Right ventricle myocardium inferior (tissue), 1 donor: ENCODE measurements around the gene ZBTB17. TPM values are rescaled to one million over a fixed set of nuclear protein-coding genes. Genes with fewer than 3 reads are reported as not detected.

ENCODE experiments used
- ATAC-seq: fragments of 200-7000 bp; cut with Tn5 transposase; one replicate; pipeline ENCODE4 v1.9.1; 2020; ENCODE audit warnings: mild to moderate bottlenecking, moderate library complexity
- DNase-seq: peaks from one replicate; pipeline ENCODE4 v3.0.0; 2021; ENCODE audit errors: missing footprints
- intact Hi-C: fragments of 100-400 bp; cut with DNase I; formaldehyde crosslinking; loops from one replicate; pipeline ENCODE4 v1.11.0; 2022
- total RNA-seq: library from RNA; stranded (reverse); fragmentation: NEBNext Ultra II Directional; extraction: Animal tissue kit (Norgen Biotek cat#: 25700); gene quantifications from one replicate; pipeline ENCODE4 v1.2.1, GENCODE V29; 2021
- donor health status: DM: no; HTN: yes; CAD: no; lungs with severe emphysema.

Gene ZBTB17
- total RNA-seq, 1 donor from 2014 or later, result 23.4 TPM

GRCh38 chr1:15952317-15953258 lies 23.3 kb downstream of the ZBTB17 start:
- intact Hi-C loops, result no loop called here
- ATAC-seq, result no peak
- no peak for DNase-seq

- no peak for ATAC-seq
- intact Hi-C loops, result no loop called here
- DNase-seq, result no peak
Observed at GRCh38 chr1:15951341-15952153, 24.4 kb downstream of the ZBTB17 start.

- ATAC-seq (no peak), DNase-seq (no peak)
- intact Hi-C loops, result no loop called here
Observed at GRCh38 chr1:15950763-15951295, 25.1 kb downstream of the ZBTB17 start.

- intact Hi-C loops, result no loop called here
- DNase-seq (no peak), ATAC-seq (no peak)
Observed at GRCh38 chr1:15950302-15950701, 25.6 kb downstream of the ZBTB17 start.

- DNase-seq (peak; percentile 90), ATAC-seq (peak; percentile 82)
- intact Hi-C loops, result loop anchor here (5.0 kb wide), 1 partner anchor 47 kb away; no protein-coding TSS in a partner anchor
Observed at GRCh38 chr1:15949453-15950245, 26.3 kb downstream of the ZBTB17 start.

GRCh38 chr1:15948595-15949452 lies 27.1 kb downstream of the ZBTB17 start:
- intact Hi-C loops, result loop anchor here (5.0 kb wide), 1 partner anchor 47 kb away; no protein-coding TSS in a partner anchor
- ATAC-seq (peak; percentile 55), DNase-seq (no peak)

GRCh38 chr1:15948091-15948591 lies 27.8 kb downstream of the ZBTB17 start:
- ATAC-seq (no peak), DNase-seq (no peak)
- intact Hi-C loops, result loop anchor here (5.0 kb wide), 1 partner anchor 46 kb away; no protein-coding TSS in a partner anchor

GRCh38 chr1:15947382-15948090 lies 28.4 kb downstream of the ZBTB17 start:
- intact Hi-C loops, result loop anchor here (5.0 kb wide), 1 partner anchor 45 kb away; no protein-coding TSS in a partner anchor
- ATAC-seq, result no peak
- no peak for DNase-seq

- no peak for ATAC-seq
- DNase-seq, result no peak
- intact Hi-C loops, result loop anchor here (5.0 kb wide), 1 partner anchor 44 kb away; no protein-coding TSS in a partner anchor
Observed at GRCh38 chr1:15946571-15947381, 29.1 kb downstream of the ZBTB17 start.

- no peak for DNase-seq
- intact Hi-C loops, result loop anchor here (5.0 kb wide), 1 partner anchor 44 kb away; no protein-coding TSS in a partner anchor
- ATAC-seq, result no peak
Observed at GRCh38 chr1:15945832-15946448, 30.0 kb downstream of the ZBTB17 start.

- no peak for ATAC-seq
- intact Hi-C loops, result loop anchor here (5.0 kb wide), 1 partner anchor 43 kb away; no protein-coding TSS in a partner anchor
Observed at GRCh38 chr1:15945011-15945831, 30.7 kb downstream of the ZBTB17 start.

GRCh38 chr1:15944308-15945010 lies 31.4 kb downstream of the ZBTB17 start:
- intact Hi-C loops, result loop anchor here (5.0 kb wide), 1 partner anchor 42 kb away; no protein-coding TSS in a partner anchor
- ATAC-seq (no peak), DNase-seq (no peak)

More at GRCh38 chr1:15945011-15945831, 30.7 kb downstream of the ZBTB17 start:
- DNase-seq, result no peak

GRCh38 chr1:15943992-15944307 lies 32.0 kb downstream of the ZBTB17 start:
- DNase-seq (no peak), ATAC-seq (no peak)
- intact Hi-C loops, result no loop called here
